H1 (cell line): ENCODE measurements around the gene SLC7A7.
"Not testable (repeated sequence)": the region's sequence is repeated elsewhere in the genome, so short reads cannot be mapped to it uniquely, and the experiment has no call there.

Source experiments
- POLR2AphosphoS5 ChIP-seq: IDR thresholded peaks from 2 replicates; pipeline ENCODE4 v1.6.1; 2011; ENCODE audit warnings: low read depth, low read length
- TF ChIP-seq, protein P1 (sequence below): IDR thresholded peaks from 2 replicates; pipeline ENCODE4 v1.6.1; 2012; ENCODE audit warnings: inconsistent platforms
- TF ChIP-seq, protein P2 (sequence below), 3 experiments: IDR thresholded peaks; 1 replicate in 2 of 3; 2 replicates in 1 of 3; pipeline versions ENCODE4 v1.5.1 to v1.6.1; 2011; ENCODE audit warnings: low read length in 3 of 3, mild to moderate bottlenecking in 3 of 3, inconsistent platforms in 2 of 3, low read depth in 1 of 3, moderate library complexity in 1 of 3; ENCODE audit not compliant: insufficient read depth in 1 of 3; ENCODE audit errors: control extremely low read depth in 1 of 3

DNA sequence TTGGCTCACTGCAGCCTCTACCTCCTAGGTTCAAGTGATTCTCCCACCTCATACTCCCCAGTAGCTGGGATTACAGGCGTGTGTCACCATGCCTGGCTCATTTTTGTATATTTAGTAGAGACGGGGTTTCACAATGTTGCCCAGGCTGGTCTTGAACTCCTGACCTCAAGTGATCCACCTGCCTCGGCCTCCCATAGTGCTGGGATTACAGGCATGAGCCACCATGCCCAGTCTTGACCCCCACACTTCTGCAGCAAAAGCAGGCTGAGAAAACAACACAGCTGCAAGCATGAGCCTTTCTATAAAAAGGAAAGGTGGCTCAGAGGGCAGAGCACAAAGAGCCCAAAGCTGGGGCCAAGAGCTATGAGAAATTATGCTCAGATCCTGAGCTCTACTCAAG lies 45.1 kb upstream of the SLC7A7 start:
- TF ChIP-seq, protein P1, sequence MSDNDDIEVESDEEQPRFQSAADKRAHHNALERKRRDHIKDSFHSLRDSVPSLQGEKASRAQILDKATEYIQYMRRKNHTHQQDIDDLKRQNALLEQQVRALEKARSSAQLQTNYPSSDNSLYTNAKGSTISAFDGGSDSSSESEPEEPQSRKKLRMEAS, result not testable (repeated sequence)
- TF ChIP-seq, protein P2, sequence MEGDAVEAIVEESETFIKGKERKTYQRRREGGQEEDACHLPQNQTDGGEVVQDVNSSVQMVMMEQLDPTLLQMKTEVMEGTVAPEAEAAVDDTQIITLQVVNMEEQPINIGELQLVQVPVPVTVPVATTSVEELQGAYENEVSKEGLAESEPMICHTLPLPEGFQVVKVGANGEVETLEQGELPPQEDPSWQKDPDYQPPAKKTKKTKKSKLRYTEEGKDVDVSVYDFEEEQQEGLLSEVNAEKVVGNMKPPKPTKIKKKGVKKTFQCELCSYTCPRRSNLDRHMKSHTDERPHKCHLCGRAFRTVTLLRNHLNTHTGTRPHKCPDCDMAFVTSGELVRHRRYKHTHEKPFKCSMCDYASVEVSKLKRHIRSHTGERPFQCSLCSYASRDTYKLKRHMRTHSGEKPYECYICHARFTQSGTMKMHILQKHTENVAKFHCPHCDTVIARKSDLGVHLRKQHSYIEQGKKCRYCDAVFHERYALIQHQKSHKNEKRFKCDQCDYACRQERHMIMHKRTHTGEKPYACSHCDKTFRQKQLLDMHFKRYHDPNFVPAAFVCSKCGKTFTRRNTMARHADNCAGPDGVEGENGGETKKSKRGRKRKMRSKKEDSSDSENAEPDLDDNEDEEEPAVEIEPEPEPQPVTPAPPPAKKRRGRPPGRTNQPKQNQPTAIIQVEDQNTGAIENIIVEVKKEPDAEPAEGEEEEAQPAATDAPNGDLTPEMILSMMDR (IDR thresholded peaks at IDR 0.05; ENCODE audit: control extremely low read depth in 1 of 3, insufficient read depth in 1 of 3, low read depth in 1 of 3, low read length in 3 of 3), result not testable (repeated sequence)
- not testable (repeated sequence) for TF ChIP-seq POLR2AphosphoS5
